Measurements from ENCODE around the gene BLACAT1. TPM values are rescaled to one million over a fixed set of nuclear protein-coding genes. Genes with fewer than 3 reads are reported as not detected.

BLACAT1 gene
- total RNA-seq, 2 donors from 2014 or later, result 0.14 to 0.34 TPM

DNA sequence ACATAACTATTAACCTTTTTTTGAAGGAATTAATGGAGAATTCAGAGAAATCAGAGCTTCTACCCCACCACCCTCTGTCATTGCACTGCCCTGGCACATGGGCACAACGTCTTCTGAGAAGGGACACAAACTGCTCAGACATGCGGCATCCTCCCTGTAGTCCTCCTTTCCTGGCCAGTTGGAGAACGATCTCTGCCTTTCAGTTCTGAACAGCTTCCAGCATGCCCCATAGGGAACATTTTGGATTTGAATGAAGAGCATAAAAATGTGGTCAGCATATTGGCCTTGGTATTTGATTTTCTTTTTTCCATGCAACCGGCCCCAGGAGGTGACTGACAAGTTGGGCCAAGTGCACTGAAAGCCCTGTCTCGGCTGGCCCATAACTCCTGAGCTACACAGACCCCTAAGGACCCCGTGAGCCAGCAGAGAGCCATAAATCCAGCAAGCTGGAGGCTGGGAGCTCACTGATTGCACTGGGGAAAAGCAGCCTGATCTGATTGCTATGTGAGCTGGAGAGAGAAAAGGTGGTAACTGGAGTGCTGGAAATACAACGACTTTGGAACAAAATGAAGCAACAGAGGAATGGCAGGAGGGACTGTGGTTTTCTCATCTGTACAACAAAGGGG is 10.9 kb upstream of the BLACAT1 start:
- ATAC-seq, result no peak
- intact Hi-C loops (cut with DNase I, micrococcal nuclease), result no loop called here
- no peak for DNase-seq

DNA sequence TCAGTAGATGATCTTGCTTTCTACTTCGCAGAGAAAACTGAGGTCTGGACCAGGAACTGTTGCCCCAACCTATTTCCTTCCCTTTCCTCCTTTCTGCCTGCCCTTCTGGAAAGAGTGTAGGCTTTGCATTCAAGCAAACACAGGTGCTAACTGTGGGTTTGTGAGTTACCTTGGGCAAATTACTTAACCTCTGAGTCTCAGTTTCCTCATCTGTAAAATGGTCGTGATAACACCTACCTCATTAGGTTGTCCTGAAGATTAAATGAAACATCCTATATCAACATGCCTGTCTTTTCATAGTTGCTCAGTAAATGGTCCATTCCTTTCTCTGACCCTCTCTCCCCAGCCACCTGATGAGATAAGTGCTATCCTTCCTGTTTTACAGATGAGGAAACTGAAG is 9.5 kb upstream of the BLACAT1 start:
- DNase-seq, result no peak
- intact Hi-C loops (cut with DNase I, micrococcal nuclease), result no loop called here
- no peak for ATAC-seq

GRCh38 chr1:205458777-205459566 is 3.1 kb upstream of the BLACAT1 start:
- peak; percentile 67 for ATAC-seq
- intact Hi-C loops (cut with DNase I, micrococcal nuclease), result no loop called here
- peak in 1 of 2 donors; percentile 49 for DNase-seq

DNA sequence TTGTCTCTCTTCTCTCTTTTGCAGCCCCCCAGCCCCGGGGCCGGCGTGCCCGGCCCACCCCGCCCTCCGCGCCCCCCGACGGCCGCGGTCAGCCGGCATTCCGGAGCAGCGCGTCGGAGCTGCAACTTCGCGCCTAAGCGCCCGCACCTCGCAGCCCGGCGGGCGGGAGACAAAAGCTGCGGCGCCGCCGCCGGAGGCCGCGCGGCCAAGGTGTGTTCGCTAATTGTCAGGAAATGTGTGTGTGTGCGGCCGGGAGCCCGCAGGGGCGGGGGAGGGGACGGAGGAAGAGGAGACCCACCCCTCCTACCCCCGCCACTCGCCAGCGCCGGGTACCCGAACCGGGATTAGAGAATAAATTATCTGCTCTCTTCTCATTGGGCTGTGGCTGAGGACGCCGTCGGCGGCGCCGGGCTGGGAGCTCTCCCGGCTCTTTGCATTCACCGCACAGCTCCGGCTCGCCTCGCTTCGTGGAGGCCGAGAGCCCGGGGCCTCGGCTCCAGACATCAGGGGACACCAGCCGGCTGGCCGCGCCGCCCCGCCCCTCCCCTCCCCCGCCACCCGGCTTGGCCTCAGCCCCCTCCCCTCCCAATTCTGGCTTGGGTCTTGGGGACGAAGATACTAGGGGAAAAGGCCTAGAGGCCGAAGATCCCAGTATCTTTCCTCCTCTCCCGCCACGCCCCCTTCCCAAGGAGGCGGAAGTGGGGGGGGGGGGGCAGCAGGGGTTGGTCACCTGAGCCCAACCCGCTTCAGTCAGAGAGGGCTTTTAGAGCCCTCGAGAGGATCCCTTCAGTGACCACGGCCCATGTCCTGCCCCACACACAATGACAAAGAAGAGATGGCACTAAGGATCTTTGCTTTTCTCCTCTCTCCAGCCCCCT is 1.3 kb upstream of the BLACAT1 start:
- DNase-seq, result no peak
- peak; percentile 54 for ATAC-seq
- intact Hi-C loops (cut with DNase I, micrococcal nuclease), result no loop called here

DNA sequence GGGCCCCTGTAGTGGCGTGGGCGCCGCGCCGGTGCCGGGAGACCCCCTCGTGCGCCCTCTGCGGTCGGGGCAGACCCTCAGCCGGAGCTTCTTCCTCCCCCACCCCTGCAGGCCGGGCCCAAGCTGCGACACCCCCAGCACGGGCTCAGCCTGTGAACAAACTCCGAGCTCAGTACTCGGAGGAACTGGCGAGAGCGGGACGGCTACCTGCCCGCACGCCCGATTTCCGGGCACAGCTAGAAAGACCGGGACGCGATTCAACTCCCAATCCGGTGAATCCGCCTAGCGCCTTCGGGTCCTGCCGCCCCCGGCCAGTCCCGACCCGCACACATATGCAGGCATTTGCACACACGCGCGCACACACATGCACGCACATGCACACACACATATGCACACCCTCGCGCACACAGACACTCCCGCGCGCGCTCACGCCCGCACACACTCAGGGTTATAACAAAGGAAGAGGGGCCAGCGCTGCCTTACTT is 580 bp upstream of the BLACAT1 start:
- ATAC-seq, result peak; percentile 53
- DNase-seq, result no peak
- intact Hi-C loops (cut with DNase I, micrococcal nuclease), result no loop called here

GRCh38 chr1:205454903-205455335 is 926 bp downstream of the BLACAT1 start:
- no peak for DNase-seq
- ATAC-seq, result no peak
- intact Hi-C loops (cut with DNase I, micrococcal nuclease), result no loop called here

GRCh38 chr1:205453466-205453865 is 2.4 kb downstream of the BLACAT1 start:
- intact Hi-C loops (cut with DNase I, micrococcal nuclease), result no loop called here
- DNase-seq (no peak), ATAC-seq (no peak)

DNA sequence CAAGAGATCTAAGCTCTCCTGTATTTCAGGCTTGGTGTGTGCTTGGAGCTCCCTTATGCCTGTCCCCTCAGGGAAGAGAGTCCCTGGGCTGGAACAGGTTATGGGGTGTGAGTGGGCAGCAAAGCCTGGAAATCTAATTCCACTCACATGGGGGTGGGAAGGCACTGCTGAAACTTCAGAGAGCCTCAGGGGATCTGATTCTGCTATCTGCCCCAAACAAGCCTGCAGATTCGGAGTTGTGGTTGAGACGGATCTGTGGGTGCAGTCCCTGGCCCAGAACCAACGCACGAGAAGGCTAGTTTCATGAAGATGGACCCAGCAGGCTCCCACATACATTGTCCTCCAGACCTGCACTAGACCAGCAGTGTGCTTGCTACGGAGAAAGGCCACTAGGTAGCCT is 2.9 kb downstream of the BLACAT1 start:
- intact Hi-C loops (cut with DNase I, micrococcal nuclease), result no loop called here
- DNase-seq, result no peak

DNA sequence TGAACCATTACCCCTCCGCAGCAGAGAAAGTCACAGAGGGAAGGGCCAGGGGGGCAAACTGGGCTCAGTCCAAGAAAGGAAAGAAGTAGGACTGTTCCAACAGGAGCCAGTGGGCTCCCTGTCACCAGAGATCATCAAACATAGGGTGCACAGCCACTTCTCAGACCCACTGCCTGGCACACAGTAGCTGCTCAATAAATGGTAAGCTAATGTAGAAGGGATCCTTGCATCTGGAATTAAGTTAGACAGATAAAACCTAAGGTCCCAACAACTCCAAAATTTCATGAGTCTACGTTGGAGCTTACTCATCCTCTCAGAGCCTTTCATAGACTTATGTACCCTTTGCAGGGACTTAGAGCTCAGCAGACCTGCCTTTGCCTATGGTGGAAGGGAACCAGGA is 3.5 kb downstream of the BLACAT1 start:
- ATAC-seq (no peak), DNase-seq (no peak)
- intact Hi-C loops (cut with DNase I, micrococcal nuclease), result no loop called here

More for the DNA sequence above, 2.9 kb downstream of the BLACAT1 start:
- ATAC-seq, result no peak

- no peak for DNase-seq
- intact Hi-C loops (cut with DNase I, micrococcal nuclease), result no loop called here
- no peak for ATAC-seq
Observed at GRCh38 chr1:205451759-205452164, 4.1 kb downstream of the BLACAT1 start.

GRCh38 chr1:205451202-205451601 is 4.6 kb downstream of the BLACAT1 start:
- ATAC-seq, result no peak

DNA sequence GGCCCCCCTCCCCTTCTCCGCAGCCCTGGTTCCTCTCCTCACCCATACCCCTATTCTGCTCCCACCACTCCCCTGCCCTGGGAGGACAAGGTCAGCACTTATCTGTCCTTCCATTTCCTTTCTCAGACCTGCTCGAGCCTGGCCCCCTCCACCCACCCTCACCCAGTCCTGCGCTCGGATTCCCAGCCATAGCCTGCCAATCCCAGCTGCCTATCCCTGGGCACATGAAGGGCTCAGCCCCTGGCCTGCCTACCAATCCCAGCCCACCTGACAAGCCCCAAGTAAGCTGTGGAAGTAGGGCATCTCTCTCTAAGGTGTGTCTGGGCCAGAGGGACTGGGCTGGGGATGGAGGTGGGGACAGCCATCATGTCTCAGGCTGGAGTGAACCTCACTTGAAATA is 5.4 kb downstream of the BLACAT1 start:
- intact Hi-C loops (cut with DNase I, micrococcal nuclease), result no loop called here
- DNase-seq, result no peak
- peak; percentile 10 for ATAC-seq

More at GRCh38 chr1:205451202-205451601, 4.6 kb downstream of the BLACAT1 start:
- DNase-seq, result no peak
- intact Hi-C loops (cut with DNase I, micrococcal nuclease), result no loop called here

GRCh38 chr1:205449750-205450443 is 5.9 kb downstream of the BLACAT1 start:
- intact Hi-C loops (cut with DNase I, micrococcal nuclease), result no loop called here
- ATAC-seq (peak; percentile 92), DNase-seq (peak; percentile 63 to 76)

DNA sequence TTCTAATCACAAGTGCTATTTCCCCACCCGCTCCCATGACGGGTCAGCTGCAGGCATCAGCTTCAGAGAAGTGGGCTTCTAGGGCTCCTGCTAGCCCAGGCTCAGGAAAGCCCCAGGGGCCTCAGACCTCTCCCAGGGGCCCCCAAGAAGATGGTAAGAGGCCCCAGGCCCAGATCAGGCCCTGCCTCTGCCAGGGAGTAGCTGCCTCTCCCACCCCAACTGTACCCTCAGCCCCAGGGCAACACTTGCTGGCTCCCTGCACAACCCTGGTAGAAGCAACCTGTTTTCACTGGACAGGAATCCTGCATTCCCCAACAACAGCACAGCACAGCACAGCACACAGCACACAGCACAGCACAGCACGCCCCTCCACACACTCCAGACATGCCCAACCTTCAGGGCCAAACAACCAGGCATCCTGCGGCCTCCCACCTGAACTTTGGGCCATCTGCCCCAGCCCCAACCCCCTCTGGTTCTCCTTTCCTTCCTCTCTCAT is 6.5 kb downstream of the BLACAT1 start:
- ATAC-seq (peak; percentile 39), DNase-seq (no peak)
- intact Hi-C loops (cut with DNase I, micrococcal nuclease), result no loop called here

DNA sequence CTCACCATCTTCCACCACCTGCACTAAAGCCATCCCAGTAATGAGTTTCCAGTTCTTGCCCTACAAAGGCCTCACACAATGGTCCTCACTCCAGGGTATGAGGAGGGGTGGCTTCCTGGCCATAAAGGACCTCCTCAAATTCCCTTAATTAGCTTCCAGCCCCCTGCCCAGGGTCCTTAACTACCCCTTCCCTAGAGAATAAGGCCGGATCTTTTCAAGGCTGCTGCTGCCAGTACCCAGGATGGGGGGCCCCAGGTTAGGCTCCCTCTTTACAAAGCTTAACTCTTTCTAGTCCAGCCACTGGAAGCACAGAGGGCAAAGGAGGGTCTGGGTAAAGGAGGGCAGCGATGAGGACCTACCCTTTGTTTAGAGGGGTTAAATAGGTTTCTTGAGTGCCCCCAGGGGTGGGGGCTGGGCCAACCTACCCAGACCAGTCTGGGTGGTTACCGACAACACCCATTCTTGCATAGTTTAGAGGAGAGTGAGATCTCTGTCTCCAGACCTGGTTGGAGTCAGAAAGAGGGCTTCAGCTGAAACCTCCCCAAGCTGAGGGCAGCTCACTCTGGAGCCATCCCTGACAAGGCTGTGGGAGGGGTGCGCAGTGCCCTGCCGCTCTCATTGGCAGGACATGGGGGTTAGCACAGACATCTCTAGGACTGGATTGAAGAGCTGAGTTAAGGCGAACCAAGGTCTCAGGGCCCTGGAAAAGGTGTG is 7.1 kb downstream of the BLACAT1 start:
- no peak for ATAC-seq

DNA sequence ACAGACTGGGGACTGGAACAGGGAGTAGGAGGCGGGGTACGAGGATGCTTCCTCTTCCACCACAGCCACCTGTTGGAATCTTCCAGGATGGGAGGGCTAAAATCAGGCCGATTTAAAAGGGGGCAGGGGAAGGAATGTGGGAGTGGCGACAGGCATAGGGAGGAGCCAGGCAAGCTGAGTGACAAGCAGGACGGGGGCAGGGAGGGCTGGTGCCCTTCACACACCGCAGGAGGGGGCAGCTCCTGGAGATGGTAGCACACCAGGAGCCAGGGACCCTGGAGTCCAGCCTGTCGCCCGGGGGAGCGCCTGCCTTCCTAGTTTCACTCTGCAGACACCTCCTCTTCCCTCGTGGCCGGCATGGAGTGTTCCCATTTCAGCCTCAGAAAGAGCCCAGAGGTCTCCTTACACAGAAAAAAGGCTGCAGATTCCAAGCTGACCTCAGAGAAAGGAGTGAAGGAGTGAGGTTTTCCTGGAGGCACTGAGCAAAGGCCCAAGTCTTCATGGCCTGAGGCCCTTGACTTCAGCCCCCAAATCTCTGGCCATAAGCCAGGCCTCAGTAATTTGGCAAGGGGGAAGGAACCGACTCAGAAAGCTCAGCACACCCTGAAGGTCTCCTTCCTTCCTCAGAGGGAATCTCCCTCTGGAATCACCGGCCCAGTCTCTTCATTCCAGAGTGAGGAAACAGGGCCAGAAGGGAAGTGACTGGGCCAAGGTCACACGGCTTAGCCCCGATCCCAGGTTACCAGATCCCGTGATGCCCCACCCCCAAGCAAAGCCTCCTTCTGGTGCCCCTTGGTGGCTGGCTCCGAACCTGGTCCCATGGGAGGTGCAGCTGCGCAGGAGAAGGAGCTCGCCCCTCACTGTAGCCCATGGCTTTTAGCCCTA is 8.1 kb downstream of the BLACAT1 start:
- no peak for ATAC-seq
- DNase-seq, result no peak
- intact Hi-C loops (cut with DNase I, micrococcal nuclease), result no loop called here

More for the DNA sequence above, 7.1 kb downstream of the BLACAT1 start:
- no peak for DNase-seq
- intact Hi-C loops (cut with DNase I, micrococcal nuclease), result no loop called here

- DNase-seq (no peak), ATAC-seq (no peak)
- intact Hi-C loops (cut with DNase I, micrococcal nuclease), result no loop called here
Observed at GRCh38 chr1:205446828-205447227, 9.0 kb downstream of the BLACAT1 start.

All from left colon (tissue), 2 donors.